GM18526 (cell line): ENCODE measurements around the gene IPO13.
A peak's percentile ranks its signal among the peaks of the same experiment; 100 is the strongest.

Experiments used
- POLR2A ChIP-seq: IDR thresholded peaks from 3 replicates; pipeline ENCODE4 v1.6.1; 2011; ENCODE audit not compliant: insufficient read length; ENCODE audit errors: extremely low read depth

Gene IPO13

DNA sequence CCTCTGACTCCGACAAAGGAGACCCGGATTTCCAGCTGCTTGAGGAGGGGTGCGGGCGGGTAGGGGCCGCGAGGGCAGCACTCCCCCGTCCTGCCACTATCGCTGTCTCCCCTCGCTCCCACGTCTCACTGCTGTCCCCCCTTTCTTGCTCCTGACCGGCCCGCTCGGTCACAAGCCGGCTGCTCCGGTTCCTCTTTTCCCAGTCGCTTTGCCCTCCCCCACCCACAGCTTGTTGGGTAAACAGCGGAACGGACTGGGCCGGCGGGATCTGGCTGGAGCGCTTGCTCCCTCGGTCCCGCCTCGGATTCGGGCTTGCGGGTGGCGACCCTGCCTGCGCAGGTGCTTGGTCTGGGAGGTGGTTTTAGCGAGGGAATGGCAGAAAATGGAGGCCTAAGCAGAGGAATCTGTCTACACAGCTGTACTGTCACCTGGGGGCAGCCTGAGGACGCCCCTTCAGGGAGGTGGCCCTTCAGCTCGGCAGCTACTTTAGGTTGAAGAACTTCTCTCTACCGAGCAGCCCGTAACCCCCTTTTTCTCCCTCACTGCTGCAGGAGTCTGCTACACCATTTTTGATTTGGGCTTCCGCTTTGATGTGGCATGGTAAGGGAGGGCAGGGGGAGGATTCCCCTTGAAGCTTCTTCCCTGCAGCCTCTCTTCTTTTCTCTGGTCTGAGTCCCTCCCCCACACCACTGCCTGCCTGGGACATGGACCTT lies 28.7 kb downstream of the IPO13 start:
- no peak for TF ChIP-seq POLR2A

- TF ChIP-seq POLR2A: no peak
These were observed 29.3 kb downstream of the IPO13 start for GRCh38 chr1:43976045-43976444.

DNA sequence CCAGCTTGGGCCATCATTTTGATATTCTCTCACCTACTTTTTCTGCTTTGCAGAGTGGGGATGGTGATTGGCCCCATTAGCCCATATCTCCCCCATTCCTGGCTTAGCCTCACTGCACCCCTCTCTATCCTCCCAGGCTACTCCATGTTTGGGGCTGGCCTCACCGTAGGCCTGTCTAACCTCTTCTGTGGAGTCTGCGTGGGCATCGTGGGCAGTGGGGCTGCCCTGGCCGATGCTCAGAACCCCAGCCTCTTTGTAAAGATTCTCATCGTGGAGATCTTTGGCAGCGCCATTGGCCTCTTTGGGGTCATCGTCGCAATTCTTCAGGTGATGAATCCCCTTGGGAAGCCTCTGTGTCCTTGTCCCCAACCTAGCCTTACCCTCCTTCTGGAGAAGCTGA lies 30.1 kb downstream of the IPO13 start:
- TF ChIP-seq POLR2A: no peak

GRCh38 chr1:43977376-43978263 lies 30.9 kb downstream of the IPO13 start:
- TF ChIP-seq POLR2A: no peak

DNA sequence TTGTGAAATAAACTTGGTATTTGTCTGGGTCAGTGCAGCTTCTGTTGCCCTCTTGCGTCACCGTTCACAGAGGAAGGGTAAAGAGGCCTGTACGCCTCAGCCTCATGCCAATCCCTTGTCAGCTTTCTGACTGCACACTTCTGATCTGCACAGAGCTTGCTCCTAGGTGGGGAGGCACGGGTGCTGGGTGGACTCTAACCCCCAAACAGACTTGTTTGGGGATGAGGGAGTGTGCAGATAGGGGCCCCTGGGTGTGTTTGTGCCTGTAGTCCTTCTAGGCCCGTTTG lies 31.5 kb downstream of the IPO13 start:
- TF ChIP-seq POLR2A: no peak

DNA sequence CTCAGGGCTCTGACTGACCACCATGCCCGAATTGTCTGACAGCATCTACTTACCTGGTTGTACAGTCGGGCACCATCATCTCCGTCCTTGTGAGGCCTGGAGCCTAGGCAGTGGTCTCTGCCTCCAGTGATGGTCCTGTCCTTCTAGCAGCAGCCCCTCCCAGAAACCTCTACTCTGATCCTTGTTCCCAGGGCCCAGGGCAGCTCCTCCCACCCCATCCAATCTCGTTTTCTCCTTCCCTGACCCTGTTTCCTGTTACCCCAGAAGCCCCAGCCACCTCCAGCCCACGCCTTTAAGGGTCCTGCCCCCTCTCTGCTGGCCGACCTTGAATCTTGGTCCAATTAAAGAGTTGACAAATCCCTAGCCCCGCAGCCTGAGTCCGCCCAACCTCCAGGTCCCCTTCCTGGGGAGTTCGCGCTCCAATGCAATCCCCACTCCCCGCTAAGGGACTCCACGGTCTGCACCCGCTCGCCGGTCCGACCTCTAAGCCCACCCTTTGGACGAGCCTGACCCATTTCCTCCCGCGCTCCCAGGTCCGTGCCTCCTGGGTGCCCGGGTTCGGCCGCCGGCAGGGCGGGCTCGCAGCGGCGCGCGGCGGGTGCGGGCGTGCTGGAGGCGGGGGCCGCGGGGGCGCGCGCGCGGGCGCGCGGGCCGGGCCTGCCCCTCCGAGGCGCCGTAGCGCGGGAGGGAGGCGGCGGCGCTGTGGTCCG lies 32.0 kb downstream of the IPO13 start, which contains the start of gene B4GALT2:
Gene B4GALT2, plus strand, starts transcription at position 660 of the 710 bp plus-strand sequence. CDS start 1,951 bp downstream, outside the sequence.
- TF ChIP-seq POLR2A: peak; percentile 24

DNA sequence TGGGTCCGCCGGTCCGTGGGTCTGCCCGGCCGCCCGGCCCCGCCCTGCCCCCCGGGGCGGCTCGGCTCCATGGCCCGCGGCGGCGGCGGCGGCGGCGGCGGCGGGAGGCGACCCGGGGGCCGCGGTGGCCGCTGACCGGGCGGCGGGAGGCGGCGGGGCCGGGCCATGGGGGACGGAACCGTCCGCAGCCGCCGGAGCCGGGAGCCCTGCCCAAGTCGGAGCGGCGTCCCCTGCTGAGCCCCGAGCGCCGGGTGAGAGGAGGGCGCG lies 32.4 kb downstream of the IPO13 start:
- no peak for TF ChIP-seq POLR2A

DNA sequence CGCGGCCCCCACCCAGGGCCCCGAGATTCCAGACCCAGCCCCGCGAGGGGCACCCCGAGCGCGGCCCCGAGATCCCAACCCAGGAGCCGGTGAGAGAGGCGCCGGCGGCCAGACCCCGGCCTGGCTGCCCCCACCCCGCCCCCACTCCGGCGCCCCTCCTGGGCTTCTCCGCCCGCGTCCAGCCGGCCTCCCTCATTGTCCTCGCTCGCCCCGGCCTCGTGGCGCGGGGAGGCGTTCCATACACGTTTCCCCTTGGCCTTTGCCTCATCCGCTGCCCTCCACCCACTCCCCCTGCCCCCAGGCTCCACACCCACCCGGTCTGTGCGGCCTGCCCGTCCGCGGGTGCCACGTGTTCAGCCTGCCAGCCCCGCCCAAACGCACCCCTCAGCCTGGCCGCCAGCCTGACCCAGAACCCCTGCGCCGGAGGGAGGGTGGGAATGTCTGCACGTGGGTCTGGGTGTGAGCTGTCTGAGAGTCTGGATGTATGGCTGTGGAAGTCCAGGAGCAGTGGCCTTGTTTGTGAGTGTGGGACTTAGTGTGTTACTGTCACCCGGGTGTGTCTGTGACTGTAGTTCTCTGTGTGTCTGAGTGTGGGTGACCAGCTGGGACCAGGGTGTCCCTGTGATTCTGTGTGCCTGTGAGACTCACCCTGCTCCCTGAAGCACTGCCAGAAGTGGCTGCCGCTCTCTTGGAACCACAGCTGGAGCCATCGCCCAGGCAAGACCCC lies 32.9 kb downstream of the IPO13 start:
- no peak for TF ChIP-seq POLR2A

DNA sequence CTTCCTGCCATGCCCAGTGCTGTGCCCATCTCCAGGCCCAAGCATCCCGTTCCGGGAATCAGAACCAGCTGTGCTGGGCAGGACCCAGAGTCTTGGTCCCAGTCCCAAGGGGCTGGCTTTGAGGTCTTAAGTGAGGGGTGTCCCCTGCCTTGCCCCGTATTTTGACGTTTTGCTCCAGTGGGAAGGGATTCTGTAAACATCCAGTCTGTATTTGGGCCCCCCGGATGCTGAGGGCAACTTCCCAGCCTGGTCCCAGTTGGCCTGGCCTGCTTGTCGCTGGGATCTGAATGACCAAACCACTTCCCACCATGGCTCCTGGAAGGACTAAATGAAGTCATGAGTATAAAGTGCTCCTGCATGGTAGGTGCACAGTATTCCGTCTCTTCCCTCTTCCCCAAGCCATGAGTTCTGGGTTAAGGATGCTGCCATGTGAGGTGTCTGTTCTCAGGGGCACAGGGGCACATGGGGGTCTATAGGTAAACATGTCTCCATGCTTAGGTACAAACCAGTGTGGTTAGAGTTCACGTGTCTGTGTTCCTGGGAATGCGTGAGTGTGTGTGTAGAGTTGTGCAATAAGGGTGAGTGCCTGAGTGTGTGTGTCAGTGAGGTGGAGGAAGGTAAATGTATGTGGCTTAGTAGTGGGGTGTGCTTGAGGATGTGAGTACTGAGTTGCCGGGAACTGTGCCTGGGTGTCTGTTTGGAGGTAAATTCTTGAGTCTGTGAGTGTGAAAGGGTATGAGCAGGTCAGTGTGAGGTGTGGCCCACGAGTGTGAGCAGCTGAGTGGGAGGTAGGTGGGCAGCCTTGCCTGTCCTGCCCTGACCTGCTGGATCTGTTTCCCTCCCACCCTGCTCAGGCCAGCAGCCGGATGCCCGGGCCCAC lies 33.7 kb downstream of the IPO13 start:
- TF ChIP-seq POLR2A: no peak

- no peak for TF ChIP-seq POLR2A
These were observed 34.4 kb downstream of the IPO13 start for GRCh38 chr1:43981135-43981491.

DNA sequence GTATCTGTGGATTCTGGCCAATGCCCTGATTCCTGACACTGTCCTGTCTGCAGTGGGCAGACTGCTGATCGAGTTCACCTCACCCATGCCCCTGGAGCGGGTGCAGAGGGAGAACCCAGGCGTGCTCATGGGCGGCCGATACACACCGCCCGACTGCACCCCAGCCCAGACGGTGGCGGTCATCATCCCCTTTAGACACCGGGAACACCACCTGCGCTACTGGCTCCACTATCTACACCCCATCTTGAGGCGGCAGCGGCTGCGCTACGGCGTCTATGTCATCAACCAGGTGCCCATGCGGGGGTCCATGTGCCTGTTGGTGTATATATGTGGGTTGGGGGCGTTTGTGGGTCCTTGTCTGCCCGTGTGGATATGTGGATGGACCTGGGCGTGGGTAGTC lies 34.9 kb downstream of the IPO13 start:
- TF ChIP-seq POLR2A: no peak

- no peak for TF ChIP-seq POLR2A
These were observed 35.5 kb downstream of the IPO13 start for GRCh38 chr1:43982241-43982640.

DNA sequence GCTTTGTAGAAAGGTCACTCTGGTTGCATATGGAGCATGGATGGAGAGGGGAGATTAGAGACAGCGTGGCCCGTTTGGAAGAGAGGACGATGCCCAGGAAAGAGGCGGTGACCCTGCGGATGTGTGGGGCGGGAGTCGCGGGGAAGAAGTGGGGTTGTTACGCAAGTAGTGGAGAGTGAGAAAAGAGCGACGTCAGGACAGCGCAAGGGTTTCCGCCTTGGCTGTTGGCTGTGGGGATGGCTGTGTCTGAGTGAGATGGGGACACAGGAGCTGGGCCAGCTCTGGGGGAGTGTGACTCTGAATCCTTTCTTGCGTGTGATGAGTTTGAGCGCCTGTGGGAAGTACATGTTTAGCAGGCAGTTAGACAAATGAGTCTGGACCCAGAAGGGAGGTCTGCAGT lies 36.1 kb downstream of the IPO13 start:
- TF ChIP-seq POLR2A: no peak

DNA sequence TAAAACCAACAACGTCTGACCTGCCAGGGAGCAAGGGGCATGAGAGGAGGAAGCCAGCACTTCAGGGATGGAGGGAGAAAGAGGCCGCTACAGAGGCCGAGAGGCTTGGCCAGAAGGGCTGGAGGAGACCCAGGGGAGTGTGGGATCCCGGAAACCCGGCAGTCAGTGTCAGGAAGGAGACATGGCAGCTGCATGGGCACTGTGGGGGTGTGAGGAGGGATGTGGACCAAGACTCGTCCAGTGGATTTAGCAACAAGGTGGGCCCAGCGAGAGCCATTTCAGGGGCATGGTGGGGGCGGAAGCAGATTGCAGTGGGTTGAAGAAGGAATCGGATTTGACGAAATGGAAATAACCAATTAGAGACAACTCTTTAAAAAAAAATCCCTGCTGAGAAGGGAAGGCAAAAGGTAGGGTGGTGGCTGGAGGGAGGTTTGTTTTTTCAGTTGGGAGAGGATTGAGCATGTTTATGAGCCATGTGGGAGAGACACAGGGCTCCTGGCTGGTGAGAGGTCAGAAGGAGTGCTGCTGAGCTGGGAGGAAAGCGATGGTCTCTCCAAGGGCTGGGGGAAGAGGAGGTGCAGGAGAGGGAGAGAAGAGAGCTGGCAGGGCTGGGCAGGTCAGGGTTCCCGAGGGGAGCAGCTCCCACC lies 36.6 kb downstream of the IPO13 start:
- no peak for TF ChIP-seq POLR2A
